HEK293 (cell line): ENCODE data around the gene DGKK.

Experiments
- BCL11A ChIP-seq: fragments of 450-650 bp; formaldehyde crosslinking; IDR thresholded peaks from 2 replicates; pipeline ENCODE4 v1.5.1; 2016; ENCODE audit warnings: low read depth, missing biosample characterization, missing genetic modification characterization
- TF ChIP-seq, protein P1 (sequence below): fragments of 450-650 bp; formaldehyde crosslinking; IDR thresholded peaks from 2 replicates; pipeline ENCODE4 v1.5.1; 2016; ENCODE audit warnings: missing biosample characterization, missing genetic modification characterization

DNA sequence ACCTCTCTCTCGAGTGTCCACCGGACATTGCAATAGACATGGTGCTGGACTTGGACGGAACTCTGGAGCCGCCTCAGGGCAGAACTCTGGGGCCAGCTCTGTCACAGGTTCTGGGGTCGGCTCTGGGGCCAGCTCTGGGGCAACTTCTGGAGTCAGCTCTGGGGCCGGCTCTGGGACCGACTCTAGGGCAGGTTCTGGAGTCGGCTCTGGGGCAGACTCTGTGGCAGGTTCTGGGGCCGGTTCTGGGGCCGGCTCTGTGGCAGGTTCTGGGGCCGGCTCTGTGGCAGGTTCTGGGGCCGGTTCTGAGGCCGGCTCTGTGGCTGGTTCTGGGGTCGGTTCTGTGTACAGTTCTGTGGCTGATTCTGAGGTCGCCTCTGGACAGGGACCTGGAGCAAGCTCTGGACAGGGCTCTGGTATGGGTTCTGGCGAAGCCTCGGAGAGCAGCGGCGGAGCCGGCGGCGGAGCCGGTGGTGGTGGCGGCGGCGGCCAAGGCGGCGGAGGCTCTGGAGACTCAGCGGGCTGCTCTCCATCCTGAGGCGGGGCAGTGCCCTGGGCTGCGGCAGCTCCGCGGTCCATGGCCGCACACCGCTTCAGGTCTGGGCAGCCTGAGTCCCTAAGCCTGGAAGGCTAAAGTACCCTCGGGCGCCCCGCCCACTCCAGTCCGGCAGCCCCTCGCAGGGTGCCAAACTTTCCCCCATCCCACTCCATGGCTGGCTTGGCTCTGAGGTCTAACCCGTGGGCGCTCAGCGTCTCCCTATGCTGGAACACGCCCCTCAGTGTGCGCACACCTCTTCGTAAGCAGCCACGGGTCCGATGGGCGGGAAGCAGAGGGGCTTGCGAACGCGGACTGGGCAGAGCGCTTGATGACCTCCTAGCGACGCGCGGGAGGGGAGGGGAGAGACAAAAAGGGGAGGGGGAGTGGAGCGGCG lies at the start of gene DGKK:
- TF ChIP-seq, protein P1, sequence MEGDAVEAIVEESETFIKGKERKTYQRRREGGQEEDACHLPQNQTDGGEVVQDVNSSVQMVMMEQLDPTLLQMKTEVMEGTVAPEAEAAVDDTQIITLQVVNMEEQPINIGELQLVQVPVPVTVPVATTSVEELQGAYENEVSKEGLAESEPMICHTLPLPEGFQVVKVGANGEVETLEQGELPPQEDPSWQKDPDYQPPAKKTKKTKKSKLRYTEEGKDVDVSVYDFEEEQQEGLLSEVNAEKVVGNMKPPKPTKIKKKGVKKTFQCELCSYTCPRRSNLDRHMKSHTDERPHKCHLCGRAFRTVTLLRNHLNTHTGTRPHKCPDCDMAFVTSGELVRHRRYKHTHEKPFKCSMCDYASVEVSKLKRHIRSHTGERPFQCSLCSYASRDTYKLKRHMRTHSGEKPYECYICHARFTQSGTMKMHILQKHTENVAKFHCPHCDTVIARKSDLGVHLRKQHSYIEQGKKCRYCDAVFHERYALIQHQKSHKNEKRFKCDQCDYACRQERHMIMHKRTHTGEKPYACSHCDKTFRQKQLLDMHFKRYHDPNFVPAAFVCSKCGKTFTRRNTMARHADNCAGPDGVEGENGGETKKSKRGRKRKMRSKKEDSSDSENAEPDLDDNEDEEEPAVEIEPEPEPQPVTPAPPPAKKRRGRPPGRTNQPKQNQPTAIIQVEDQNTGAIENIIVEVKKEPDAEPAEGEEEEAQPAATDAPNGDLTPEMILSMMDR (tag by site-specific recombination): no peak
- no peak for TF ChIP-seq BCL11A (tag by site-specific recombination)
